Trophoblast cell (in vitro differentiated cells and primary cell): ENCODE data around the gene ABR.
A peak's percentile ranks its signal among the peaks of the same experiment; 100 is the strongest.
"Not testable (repeated sequence)": the region's sequence is repeated elsewhere in the genome, so short reads cannot be mapped to it uniquely, and the experiment has no call there.

Experiments
- DNase-seq, 2 donors: peaks; one replicate each; pipeline ENCODE4 v3.0.0-alpha.2; 2016
- H2AFZ ChIP-seq: 2 replicates; pipeline ENCODE4 v1.6.1; 2013; ENCODE audit warnings: low read length, moderate library complexity, mild to moderate bottlenecking; ENCODE audit not compliant: insufficient read depth, poor library complexity
- H2AK5ac ChIP-seq: 2 replicates; pipeline ENCODE4 v1.6.1; 2013; ENCODE audit warnings: mild to moderate bottlenecking, low read length
- H2BK120ac ChIP-seq: 2 replicates; pipeline ENCODE4 v1.6.1; 2013; ENCODE audit warnings: low read length, mild to moderate bottlenecking, moderate library complexity; ENCODE audit not compliant: insufficient read depth, poor library complexity
- H2BK12ac ChIP-seq: 2 replicates; pipeline ENCODE4 v1.6.1; 2013; ENCODE audit warnings: mild to moderate bottlenecking, low read length, moderate library complexity
- H2BK5ac ChIP-seq: 2 replicates; pipeline ENCODE4 v1.6.1; 2013; ENCODE audit warnings: low read length, low read depth, moderate library complexity, mild to moderate bottlenecking; ENCODE audit not compliant: poor library complexity
- H3K14ac ChIP-seq: 2 replicates; pipeline ENCODE4 v1.6.1; 2013; ENCODE audit warnings: mild to moderate bottlenecking, low read length
- H3K18ac ChIP-seq: 2 replicates; pipeline ENCODE4 v1.6.1; 2013; ENCODE audit warnings: mild to moderate bottlenecking, low read length
- H3K23ac ChIP-seq: 2 replicates; pipeline ENCODE4 v1.6.1; 2013; ENCODE audit warnings: low read length
- H3K27ac ChIP-seq: 2 replicates; pipeline ENCODE4 v1.5.1; 2013; ENCODE audit warnings: low read depth, mild to moderate bottlenecking, inconsistent platforms, low read length, moderate library complexity
- H3K27me3 ChIP-seq: 2 replicates; pipeline ENCODE4 v1.6.1; 2013; ENCODE audit warnings: inconsistent platforms, mild to moderate bottlenecking, low read length, moderate library complexity; ENCODE audit not compliant: insufficient read depth
- H3K36me3 ChIP-seq, 2 experiments: 1 replicate in 1 of 2; 2 replicates in 1 of 2; pipeline ENCODE4 v1.6.1; 2013; ENCODE audit warnings: low read length in 2 of 2, mild to moderate bottlenecking in 2 of 2, moderate library complexity in 1 of 2; ENCODE audit not compliant: insufficient read depth in 2 of 2, control insufficient read depth in 1 of 2
- H3K4ac ChIP-seq: 2 replicates; pipeline ENCODE4 v1.6.1; 2013; ENCODE audit warnings: low read depth, mild to moderate bottlenecking, low read length, moderate library complexity
- H3K4me1 ChIP-seq, 2 experiments: 1 replicate in 1 of 2; 2 replicates in 1 of 2; pipeline ENCODE4 v1.6.1; 2013; ENCODE audit warnings: low read length in 2 of 2, mild to moderate bottlenecking in 2 of 2, moderate library complexity in 1 of 2; ENCODE audit not compliant: insufficient read depth in 2 of 2, control insufficient read depth in 1 of 2
- H3K4me2 ChIP-seq: 2 replicates; pipeline ENCODE4 v1.6.1; 2013; ENCODE audit warnings: inconsistent platforms, mild to moderate bottlenecking, low read length, moderate library complexity
- H3K4me3 ChIP-seq: 2 replicates; pipeline ENCODE4 v1.5.1; 2013; ENCODE audit warnings: mild to moderate bottlenecking, low read depth, low read length, inconsistent platforms
- H3K79me1 ChIP-seq: one replicate; pipeline ENCODE4 v1.6.1; 2013; ENCODE audit warnings: low read length
- H3K79me2 ChIP-seq: 2 replicates; pipeline ENCODE4 v1.6.1; 2013; ENCODE audit warnings: low read length, mild to moderate bottlenecking; ENCODE audit not compliant: control insufficient read depth, insufficient read depth, poor library complexity
- H3K9ac ChIP-seq: 2 replicates; pipeline ENCODE4 v1.6.1; 2013; ENCODE audit warnings: mild to moderate bottlenecking, low read length
- H3K9me3 ChIP-seq: 2 replicates; pipeline ENCODE4 v1.6.1; 2013; ENCODE audit warnings: low read depth, mild to moderate bottlenecking, control low read depth, inconsistent platforms, low read length; ENCODE audit not compliant: insufficient read depth
- H4K12ac ChIP-seq: 2 replicates; pipeline ENCODE4 v1.6.1; 2013; ENCODE audit warnings: low read depth, mild to moderate bottlenecking, low read length, moderate library complexity
- H4K8ac ChIP-seq: 2 replicates; pipeline ENCODE4 v1.6.1; 2013; ENCODE audit warnings: low read depth, mild to moderate bottlenecking, low read length, moderate library complexity
- H4K91ac ChIP-seq: one replicate; pipeline ENCODE4 v1.6.1; 2013; ENCODE audit warnings: low read depth, mild to moderate bottlenecking, low read length, moderate library complexity
- WGBS: extraction: QIAGEN DNeasy Blood & Tissue Kit; methylation state at CpG from one replicate; pipeline ENCODE4 v1.1.7; 2013; ENCODE audit warnings: missing lambda C conversion rate; ENCODE audit not compliant: insufficient read length, insufficient coverage; ENCODE audit errors: extremely low coverage; 5-methylcytosine and 5-hydroxymethylcytosine counted together

The ABR gene

GRCh38 chr17:1100382-1100781 lies 79.4 kb downstream of the ABR start:
- Histone ChIP-seq H4K12ac (no peak overlapping the region), H3K79me1 (no peaks in the 10 kb centered on the region), H3K4me1 (peaks cover 7 to 9% of the 10 kb centered on the region in 2 experiments), H2BK120ac (no peak overlapping the region), H2BK5ac (no peak overlapping the region), H4K91ac (no peak overlapping the region), H3K23ac (no peak overlapping the region), H3K36me3 (peaks cover 17 to 19% of the 10 kb centered on the region in 2 experiments), H2BK12ac (no peak overlapping the region), H3K18ac (no peak overlapping the region), H3K27ac (no peak overlapping the region), H3K79me2 (no peaks in the 10 kb centered on the region), H3K4me3 (no peak overlapping the region), H2AK5ac (no peak overlapping the region), H3K4ac (no peak overlapping the region), H3K27me3 (no peaks in the 10 kb centered on the region), H2AFZ (no peak overlapping the region), H3K9ac (no peak overlapping the region), H3K14ac (no peak overlapping the region), H4K8ac (no peak overlapping the region), H3K4me2 (no peak overlapping the region), H3K9me3 (peaks cover 3% of the 10 kb centered on the region)
- DNase-seq = no peak
- no CpG with 5 or more reads among the region's 11 CpGs for WGBS

GRCh38 chr17:1099242-1099641 lies 80.5 kb downstream of the ABR start:
- H2BK5ac ChIP-seq = no peak overlapping the region
- no peak overlapping the region for H2AFZ ChIP-seq
- no peaks in the 10 kb centered on the region for H3K27me3 ChIP-seq
- H3K18ac ChIP-seq = no peak overlapping the region
- no peak overlapping the region for H3K4me2 ChIP-seq
- peaks cover 27 to 29% of the 10 kb centered on the region in 2 experiments for H3K36me3 ChIP-seq
- H4K8ac ChIP-seq = no peak overlapping the region
- no CpG with 5 or more reads among the region's 9 CpGs for WGBS
- H3K23ac ChIP-seq = no peak overlapping the region
- H2AK5ac ChIP-seq = no peak overlapping the region
- H4K91ac ChIP-seq = no peak overlapping the region
- H3K4ac ChIP-seq = no peak overlapping the region
- no peaks in the 10 kb centered on the region for H3K79me2 ChIP-seq
- H3K9ac ChIP-seq = no peak overlapping the region
- peaks cover 7 to 9% of the 10 kb centered on the region in 2 experiments for H3K4me1 ChIP-seq
- no peak overlapping the region for H2BK12ac ChIP-seq
- H2BK120ac ChIP-seq = no peak overlapping the region
- H3K27ac ChIP-seq = no peak overlapping the region
- H3K14ac ChIP-seq = no peak overlapping the region
- no peaks in the 10 kb centered on the region for H3K79me1 ChIP-seq
- H4K12ac ChIP-seq = no peak overlapping the region
- H3K9me3 ChIP-seq = peaks cover 3% of the 10 kb centered on the region
- no peak for DNase-seq
- H3K4me3 ChIP-seq = no peak overlapping the region

- H3K79me1 ChIP-seq, H3K79me2 ChIP-seq, H2AK5ac ChIP-seq, H2BK12ac ChIP-seq, H3K9ac ChIP-seq, H3K14ac ChIP-seq, H3K9me3 ChIP-seq, H3K4me1 ChIP-seq, H3K4me3 ChIP-seq, H4K91ac ChIP-seq, H3K27me3 ChIP-seq, H3K4ac ChIP-seq, H4K12ac ChIP-seq, H2BK120ac ChIP-seq, H3K4me2 ChIP-seq, H2BK5ac ChIP-seq, H3K18ac ChIP-seq, H3K23ac ChIP-seq, H4K8ac ChIP-seq, H2AFZ ChIP-seq, H3K27ac ChIP-seq: not testable (repeated sequence)
- peak; percentile 70 to 93 for DNase-seq
- no CpG with 5 or more reads among the region's 19 CpGs for WGBS
- H3K36me3 ChIP-seq = peaks cover 35 to 36% of the 10 kb centered on the region in 2 experiments
Observed at GRCh38 chr17:1097972-1098744, 81.6 kb downstream of the ABR start.

- no peak for DNase-seq
- Histone ChIP-seq H2BK12ac (no peak overlapping the region), H2BK5ac (no peak overlapping the region), H3K4ac (no peak overlapping the region), H2AFZ (no peak overlapping the region), H3K36me3 (peaks cover 49 to 50% of the 10 kb centered on the region in 2 experiments), H2AK5ac (no peak overlapping the region), H3K14ac (no peak overlapping the region), H3K18ac (no peak overlapping the region), H3K4me2 (no peak overlapping the region), H4K91ac (no peak overlapping the region), H4K8ac (no peak overlapping the region), H3K9ac (no peak overlapping the region), H3K4me3 (no peak overlapping the region), H2BK120ac (no peak overlapping the region), H3K27me3 (no peaks in the 10 kb centered on the region), H3K79me2 (no peaks in the 10 kb centered on the region), H3K9me3 (peaks cover 4% of the 10 kb centered on the region), H3K79me1 (no peaks in the 10 kb centered on the region), H3K4me1 (peaks cover 0 to 3% of the 10 kb centered on the region in 2 experiments), H3K27ac (no peak overlapping the region), H4K12ac (no peak overlapping the region), H3K23ac (no peak overlapping the region)
- WGBS = no CpG with 5 or more reads among the region's 9 CpGs
Observed at GRCh38 chr17:1096215-1096614, 83.6 kb downstream of the ABR start.
